HCT116 (cell line): ENCODE data around the gene SLC39A10. TPM values are rescaled to one million over a fixed set of nuclear protein-coding genes. Genes with fewer than 3 reads are reported as not detected.

Experiments used
- ATAC-seq: fragments of 200-7000 bp; cut with Tn5 transposase; 2 replicates; pipeline ENCODE4 v1.9.1; 2020; ENCODE audit warnings: mild to moderate bottlenecking, moderate library complexity
- BruUV-seq: library from RNA; stranded (reverse); fragments of 400-500 nt; replicated peaks from 2 replicates; lab custom pipeline; 2021; lab: Mats Ljungman, UMichigan
- CTCF ChIA-PET: fragments of 300-600 bp; sonication (Branson Sonifier 250); formaldehyde crosslinking; loops from one replicate; lab custom pipeline; 2021; ENCODE audit warnings: antibody characterized with exemption; lab: Charles Lee
- POLR2A ChIA-PET: fragments of 300-600, 350-600 bp; sonication (Branson Sonifier 250); formaldehyde crosslinking; loops from one replicate; lab custom pipeline; 2021; ENCODE audit warnings: antibody characterized with exemption; lab: Charles Lee
- RAD21 ChIA-PET, 2 experiments: fragments of 300-600 bp; sonication (Branson Sonifier 250); formaldehyde crosslinking; loops; one replicate each; lab custom pipeline; 2023; ENCODE audit warnings: low total read pairs in 2 of 2; ENCODE audit not compliant: uncharacterized antibody in 2 of 2, unreplicated experiment in 2 of 2, low non-redundant PET in 1 of 2; lab: Charles Lee
- DNase-seq: peaks from one replicate; pipeline ENCODE4 v3.0.0-alpha.2; 2010; ENCODE audit warnings: low read depth, low spot score
- H2AFZ ChIP-seq: fragments of 200-600 bp; shearing (Covaris generic), sonication (generic); 2 replicates; pipeline ENCODE4 v1.6.1; 2017; ENCODE audit warnings: low read depth, mixed run types, mixed read lengths, antibody characterized with exemption, low read length; ENCODE audit not compliant: poor library complexity, severe bottlenecking
- H3K27ac ChIP-seq: 2 replicates; pipeline ENCODE4 v1.5.1; 2012; ENCODE audit warnings: low read depth, low read length
- H3K27me3 ChIP-seq: fragments of 200-600 bp; sonication (generic); 2 replicates; pipeline ENCODE4 v1.6.1; 2016; ENCODE audit warnings: mixed run types, low read length, mixed read lengths; ENCODE audit not compliant: insufficient read depth
- H3K36me3 ChIP-seq, 2 experiments: fragments of 200-500 bp in 1 of 2; fragments of 200-600 bp in 1 of 2; sonication (Bioruptor generic) in 1 of 2; sonication (generic) in 1 of 2; 2 replicates each; pipeline versions ENCODE4 v1.5.1 to v1.6.1; 2014 to 2016; ENCODE audit warnings: low read length in 2 of 2, inconsistent platforms in 1 of 2, mixed read lengths in 1 of 2, mixed run types in 1 of 2; ENCODE audit not compliant: insufficient read depth in 2 of 2, control insufficient read depth in 1 of 2
- H3K4me1 ChIP-seq, 2 experiments: fragments of 200-600 bp in 1 of 2; sonication (generic) in 1 of 2; 2 replicates each; pipeline versions ENCODE4 v1.5.1 to v1.6.1; 2012 to 2017; ENCODE audit warnings: low read length in 2 of 2, inconsistent platforms in 1 of 2, mild to moderate bottlenecking in 1 of 2, mixed read lengths in 1 of 2, mixed run types in 1 of 2, moderate library complexity in 1 of 2; ENCODE audit not compliant: insufficient read depth in 2 of 2, control insufficient read depth in 1 of 2
- H3K4me2 ChIP-seq: fragments of 200-600 bp; sonication (generic); 2 replicates; pipeline ENCODE4 v1.6.1; 2017; ENCODE audit warnings: mixed run types, low read length, mixed read lengths
- H3K4me3 ChIP-seq, 2 experiments: fragments of 200-600 bp in 1 of 2; sonication (generic) in 1 of 2; replicated peaks in 1 of 2; 2 replicates each; pipeline ENCODE4 v1.5.1; 2011 to 2016; ENCODE audit warnings: low read length in 2 of 2, control low read depth in 1 of 2, low read depth in 1 of 2, mild to moderate bottlenecking in 1 of 2, mixed read lengths in 1 of 2, mixed run types in 1 of 2
- H3K79me2 ChIP-seq: fragments of 200-600 bp; sonication (generic); 2 replicates; pipeline ENCODE4 v1.6.1; 2017; ENCODE audit warnings: mild to moderate bottlenecking, mixed run types, low read length, moderate library complexity, mixed read lengths; ENCODE audit not compliant: insufficient read depth
- H3K9ac ChIP-seq: fragments of 200-600 bp; sonication (generic); 2 replicates; pipeline ENCODE4 v1.6.1; 2016; ENCODE audit warnings: low read length, mixed read lengths
- H3K9me2 ChIP-seq: fragments of 200-600 bp; sonication (generic), shearing (Covaris generic); 2 replicates; pipeline ENCODE4 v1.6.1; 2017; ENCODE audit warnings: mixed run types, mild to moderate bottlenecking, moderate library complexity; ENCODE audit not compliant: insufficient read depth
- H3K9me3 ChIP-seq, 2 experiments: fragments of 200-500 bp in 1 of 2; fragments of 200-600 bp in 1 of 2; sonication (Bioruptor generic) in 1 of 2; sonication (generic) in 1 of 2; 2 replicates each; pipeline ENCODE4 v1.6.1; 2014 to 2017; ENCODE audit warnings: low read length in 2 of 2, mixed read lengths in 2 of 2, inconsistent platforms in 1 of 2, low read depth in 1 of 2, mild to moderate bottlenecking in 1 of 2, mixed run types in 1 of 2, moderate library complexity in 1 of 2; ENCODE audit not compliant: control insufficient read depth in 1 of 2, insufficient read depth in 1 of 2
- H4K20me1 ChIP-seq: fragments of 200-600 bp; sonication (generic), shearing (Covaris generic); 2 replicates; pipeline ENCODE4 v1.6.1; 2017; ENCODE audit warnings: mixed run types, mild to moderate bottlenecking, moderate library complexity; ENCODE audit not compliant: insufficient read depth
- CTCF ChIP-seq, 3 experiments: fragments of 200-600 bp in 1 of 3; sonication (generic) in 1 of 3; IDR thresholded peaks in 2 of 3; conservative IDR thresholded peaks in 1 of 3; 2 replicates each; pipeline ENCODE4 v1.5.1; 2012 to 2017; ENCODE audit warnings: low read depth in 2 of 3, low read length in 2 of 3, antibody characterized with exemption in 1 of 3, borderline replicate concordance in 1 of 3, control low read depth in 1 of 3, mild to moderate bottlenecking in 1 of 3, mixed read lengths in 1 of 3, mixed run types in 1 of 3, moderate library complexity in 1 of 3; ENCODE audit not compliant: insufficient read depth in 1 of 3
- RAD21 ChIP-seq: IDR thresholded peaks from 2 replicates; pipeline ENCODE4 v1.6.1; 2012; ENCODE audit warnings: low read depth, mild to moderate bottlenecking
- SP1 ChIP-seq: IDR thresholded peaks from 2 replicates; pipeline ENCODE4 v1.6.1; 2012; ENCODE audit warnings: low read depth
- SRF ChIP-seq: IDR thresholded peaks from 2 replicates; pipeline ENCODE4 v1.6.1; 2012; ENCODE audit warnings: low read depth
- YY1 ChIP-seq: IDR thresholded peaks from 2 replicates; pipeline ENCODE4 v1.6.1; 2011; ENCODE audit warnings: low read length, low read depth, moderate library complexity, mild to moderate bottlenecking; ENCODE audit not compliant: insufficient replicate concordance; ENCODE audit errors: extremely low read depth
- ZFX ChIP-seq: fragments of 450-650 bp; IDR thresholded peaks from 2 replicates; pipeline ENCODE4 v1.6.1; 2017
- ZNF274 ChIP-seq: fragments of 200-500 bp; sonication (Bioruptor generic); IDR thresholded peaks from 2 replicates; pipeline ENCODE4 v1.6.1; 2014; ENCODE audit warnings: mild to moderate bottlenecking, low read depth, low read length, inconsistent platforms
- intact Hi-C: fragments of 100-400 bp; cut with micrococcal nuclease; formaldehyde crosslinking; loops from 2 replicates; pipeline ENCODE4 v1.10.0; 2022
- total RNA-seq: library from RNA; stranded (reverse); gene quantifications from one replicate; pipeline ENCODE4 v1.2.1, GENCODE V29; 2021; ENCODE audit not compliant: unreplicated experiment

Gene SLC39A10
- total RNA-seq, 1 experiment from 2014 or later: 59.0 TPM

GRCh38 chr2:195659982-195660890 lies 3.2 kb downstream of the SLC39A10 start:
- no TSS peak for BruUV-seq
- intact Hi-C loops: loop anchor here (1.0 to 5.0 kb wide), 3 partner anchors 162 to 343 kb away; no protein-coding TSS in a partner anchor
- no peaks in the 10 kb centered on the region for H3K9me2 ChIP-seq
- H4K20me1 ChIP-seq: no peaks in the 10 kb centered on the region
- DNase-seq: no peak
- H3K79me2 ChIP-seq: peaks cover 74% of the 10 kb centered on the region
- ATAC-seq: no peak
- no peak overlapping the region for H3K4me2 ChIP-seq
- H2AFZ ChIP-seq: no peak overlapping the region
- H3K36me3 ChIP-seq: no peaks in the 10 kb centered on the region
- POLR2A ChIA-PET: no interaction called here
- no peaks in the 10 kb centered on the region for H3K27me3 ChIP-seq
- CTCF ChIA-PET: interaction anchor here (0.8 to 2.5 kb wide), 14 partner anchors 9 to 407 kb away, joined by 3 to 16 read pairs (median 4); partner anchors contain the start of gene DNAH7
- no peak overlapping the region for H3K4me3 ChIP-seq
- RAD21 ChIA-PET: interaction anchor here in 1 of 2 experiments (0.6 kb wide), 1 partner anchor 162 kb away, joined by 3 read pairs; no protein-coding TSS in a partner anchor
- no peaks in the 10 kb centered on the region for H3K9me3 ChIP-seq
- TF ChIP-seq SP1 (no peak), ZNF274 (no peak), RAD21 (peak; percentile 83), ZFX (no peak), SRF (no peak), YY1 (no peak), CTCF (IDR thresholded peaks at IDR 0.05 in 2 of 3, conservative IDR thresholded peaks at IDR 0.05 in 1 of 3; ENCODE audit: borderline replicate concordance in 1 of 3, insufficient read depth in 1 of 3, low read depth in 2 of 3, low read length in 2 of 3) (peak; percentile 61 to 79 (median 67); a peak in 5 of 6 replicates)
- peaks cover 11 to 17% of the 10 kb centered on the region in 2 experiments; a peak in 3 of 4 replicates for H3K4me1 ChIP-seq
- no peak overlapping the region for H3K9ac ChIP-seq
- H3K27ac ChIP-seq: no peak overlapping the region
